Duodenal mucosa (tissue), 2 donors: ENCODE results near the gene ARIH2.

Experiments used
- H3K27ac ChIP-seq: one replicate; pipeline ENCODE4 v1.7.0; 2013; ENCODE audit warnings: low read depth, low read length
- H3K27me3 ChIP-seq, 2 donors: one replicate each; pipeline ENCODE4 v1.7.0; 2013; ENCODE audit warnings: low read length in 2 of 2, control low read depth in 1 of 2; ENCODE audit not compliant: insufficient read depth in 2 of 2, control insufficient read depth in 1 of 2
- H3K36me3 ChIP-seq, 2 donors: one replicate each; pipeline ENCODE4 v1.7.0; 2013; ENCODE audit warnings: low read length in 2 of 2, control low read depth in 1 of 2; ENCODE audit not compliant: insufficient read depth in 2 of 2, control insufficient read depth in 1 of 2
- H3K4me1 ChIP-seq, 2 donors: one replicate each; pipeline ENCODE4 v1.7.0; 2013; ENCODE audit warnings: low read length in 2 of 2, control low read depth in 1 of 2; ENCODE audit not compliant: insufficient read depth in 2 of 2, control insufficient read depth in 1 of 2
- H3K4me3 ChIP-seq, 2 donors: one replicate each; pipeline ENCODE4 v1.7.0; 2013; ENCODE audit warnings: low read length in 2 of 2, low read depth in 1 of 2
- H3K9ac ChIP-seq, 2 donors: one replicate each; pipeline ENCODE4 v1.7.0; 2013; ENCODE audit warnings: low read length in 2 of 2, low read depth in 1 of 2
- H3K9me3 ChIP-seq, 2 donors: one replicate each; pipeline ENCODE4 v1.7.0; 2013; ENCODE audit warnings: low read length in 2 of 2, control low read depth in 1 of 2; ENCODE audit not compliant: control insufficient read depth in 1 of 2

Gene ARIH2

GRCh38 chr3:48989126-48989795, 70.6 kb downstream of the ARIH2 start:
- peak overlapping the region; percentile 83 for H3K27ac ChIP-seq
- no peaks in the 10 kb centered on the region for H3K9me3 ChIP-seq
- peaks cover 6 to 24% of the 10 kb centered on the region in 2 donors for H3K36me3 ChIP-seq
- H3K4me1 ChIP-seq = peaks cover 14 to 23% of the 10 kb centered on the region in 2 donors
- H3K27me3 ChIP-seq = no peaks in the 10 kb centered on the region
- peak overlapping the region; percentile 90 to 91 for H3K4me3 ChIP-seq
- H3K9ac ChIP-seq = peak overlapping the region; percentile 69 to 74

GRCh38 chr3:48989796-48990635, 71.4 kb downstream of the ARIH2 start, which contains the start of gene P4HTM:
Gene P4HTM (plus strand): TSS chr3:48990241. CDS start chr3:48990257, 16 bp downstream.
- H3K4me3 ChIP-seq = peak within 1 kb of the TSS; percentile 90 to 91
- H3K27me3 ChIP-seq = no peaks in the 10 kb centered on the region
- H3K36me3 ChIP-seq = peaks cover 0 to 18% of the 10 kb centered on the region in 2 donors
- H3K9me3 ChIP-seq = no peaks in the 10 kb centered on the region
- peaks cover 14 to 23% of the 10 kb centered on the region in 2 donors for H3K4me1 ChIP-seq
- H3K27ac ChIP-seq = peak within 1 kb of the TSS; percentile 83
- peak within 1 kb of the TSS; percentile 69 to 74 for H3K9ac ChIP-seq

DNA sequence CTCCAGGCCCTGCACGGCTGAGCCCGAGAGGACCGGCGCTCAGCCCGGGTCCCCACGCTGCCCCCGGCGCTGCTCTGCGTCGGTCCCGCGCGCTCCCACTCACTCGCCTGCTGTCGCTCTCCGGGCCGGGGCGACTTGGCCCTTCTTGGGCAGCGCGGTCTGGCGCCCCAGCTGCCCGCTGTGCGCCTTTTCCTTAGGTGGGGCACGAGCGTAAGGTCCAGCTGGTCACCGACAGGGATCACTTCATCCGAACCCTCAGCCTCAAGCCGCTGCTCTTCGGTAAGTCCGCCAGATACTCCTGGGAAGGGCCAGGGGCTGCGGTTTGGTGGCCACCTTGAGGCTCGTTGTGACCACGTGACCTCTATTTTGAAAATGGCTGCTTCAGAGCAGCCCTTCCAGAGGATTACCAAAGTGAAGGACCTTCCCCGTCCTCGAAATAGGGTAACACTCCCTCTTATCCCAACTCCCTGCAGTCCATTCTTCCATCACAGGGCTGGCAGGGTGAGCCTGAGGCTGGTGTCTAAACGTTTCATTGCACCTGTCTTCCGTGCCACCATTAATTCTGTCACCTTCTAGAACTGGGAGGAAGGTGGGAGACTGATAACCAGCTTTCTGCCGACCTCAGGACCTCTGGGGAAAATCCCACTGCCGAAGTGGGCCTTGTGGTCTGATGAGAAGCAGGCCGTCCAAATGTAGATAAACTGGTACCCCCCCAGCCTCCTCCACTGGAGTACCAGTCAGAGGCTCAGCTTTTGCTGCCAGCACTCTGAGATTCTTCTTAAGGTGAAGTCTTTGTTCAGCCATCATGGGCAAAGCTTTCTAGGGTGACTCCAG, 72.2 kb downstream of the ARIH2 start:
- H3K9ac ChIP-seq = peak overlapping the region; percentile 68 to 74
- H3K27me3 ChIP-seq = no peaks in the 10 kb centered on the region
- peaks cover 14 to 23% of the 10 kb centered on the region in 2 donors for H3K4me1 ChIP-seq
- peaks cover 0 to 13% of the 10 kb centered on the region in 2 donors for H3K36me3 ChIP-seq
- peak overlapping the region; percentile 83 for H3K27ac ChIP-seq
- H3K4me3 ChIP-seq = peak overlapping the region; percentile 90 to 91
- no peaks in the 10 kb centered on the region for H3K9me3 ChIP-seq

DNA sequence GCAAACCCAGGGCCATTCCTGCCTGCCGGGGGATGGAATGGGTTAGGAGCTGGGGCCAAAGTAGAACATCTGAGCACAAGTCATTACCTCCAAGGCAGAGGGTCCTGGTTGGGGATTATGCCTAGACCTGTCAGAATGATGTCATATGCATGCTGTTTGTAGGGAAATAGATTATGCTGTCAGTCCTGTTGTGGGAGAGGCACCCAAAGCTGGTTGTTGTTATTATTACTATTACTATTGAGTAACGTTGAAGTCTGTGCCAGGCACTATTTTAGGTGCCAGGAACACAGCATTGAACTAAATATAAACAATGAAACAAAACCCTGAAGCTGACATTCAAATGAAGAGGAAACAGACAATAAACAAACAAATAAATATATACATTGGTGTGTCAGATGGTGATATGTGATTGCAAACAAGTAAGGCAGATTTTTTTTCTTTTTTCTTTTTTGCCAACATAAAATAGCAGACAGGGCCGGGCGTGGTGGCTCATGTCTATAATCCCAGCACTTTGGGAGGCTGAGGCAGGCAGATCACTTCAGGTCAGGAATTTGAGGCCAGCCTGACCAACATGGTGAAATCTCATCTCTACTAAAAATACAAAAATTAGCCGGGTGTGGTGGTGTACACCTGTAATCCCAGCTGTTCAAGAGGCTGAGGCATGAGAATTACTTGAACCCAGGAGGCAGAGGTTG, 73.4 kb downstream of the ARIH2 start:
- Histone ChIP-seq H3K4me3 (peak overlapping the region; percentile 90 to 91), H3K27ac (no peak overlapping the region), H3K9me3 (no peaks in the 10 kb centered on the region), H3K36me3 (peaks cover 5 to 14% of the 10 kb centered on the region in 2 donors), H3K9ac (peak overlapping the region; percentile 68 to 74), H3K4me1 (peaks cover 14 to 23% of the 10 kb centered on the region in 2 donors), H3K27me3 (no peaks in the 10 kb centered on the region)

- H3K36me3 ChIP-seq = peaks cover 8 to 18% of the 10 kb centered on the region in 2 donors
- H3K27ac ChIP-seq = no peak overlapping the region
- no peaks in the 10 kb centered on the region for H3K9me3 ChIP-seq
- H3K4me1 ChIP-seq = peaks cover 14 to 23% of the 10 kb centered on the region in 2 donors
- H3K9ac ChIP-seq = no peak overlapping the region
- no peaks in the 10 kb centered on the region for H3K27me3 ChIP-seq
- no peak overlapping the region for H3K4me3 ChIP-seq
Observed at GRCh38 chr3:48993834-48994233, 75.2 kb downstream of the ARIH2 start.

- Histone ChIP-seq H3K9ac (no peak overlapping the region), H3K9me3 (no peaks in the 10 kb centered on the region), H3K27me3 (no peaks in the 10 kb centered on the region), H3K36me3 (peaks cover 8 to 18% of the 10 kb centered on the region in 2 donors), H3K4me1 (peaks cover 3 to 4% of the 10 kb centered on the region in 2 donors), H3K4me3 (no peak overlapping the region), H3K27ac (no peak overlapping the region)
Observed at GRCh38 chr3:48996640-48997039, 78.0 kb downstream of the ARIH2 start.

DNA sequence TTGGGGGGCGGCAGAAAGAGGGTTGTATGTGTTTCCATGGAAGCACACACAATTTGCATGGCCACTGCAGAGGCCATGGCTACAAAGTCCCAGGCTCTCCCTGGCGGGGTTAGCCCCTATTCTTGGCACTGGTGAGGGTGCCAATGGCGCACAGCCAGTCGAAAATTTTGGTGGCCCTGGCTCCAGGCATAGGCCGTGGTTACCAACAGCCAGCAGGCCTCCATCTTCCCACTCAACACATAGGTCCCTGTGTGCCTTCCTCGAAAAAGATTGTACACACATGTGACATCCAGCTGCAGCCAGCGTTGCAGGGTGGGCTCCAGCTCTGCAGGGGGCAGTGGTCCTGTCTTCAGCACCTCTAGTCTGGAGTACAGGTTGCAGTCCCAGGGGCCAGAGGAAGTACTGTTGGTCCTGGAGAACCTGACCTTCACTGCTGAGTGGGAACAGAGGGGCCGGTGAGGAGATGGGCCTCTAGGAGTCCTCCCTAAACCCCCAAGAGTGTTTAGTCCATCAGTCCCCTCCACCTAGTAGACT, 78.5 kb downstream of the ARIH2 start:
- H3K4me3 ChIP-seq = no peak overlapping the region
- no peak overlapping the region for H3K27ac ChIP-seq
- peaks cover 8 to 23% of the 10 kb centered on the region in 2 donors for H3K36me3 ChIP-seq
- H3K27me3 ChIP-seq = no peaks in the 10 kb centered on the region
- no peaks in the 10 kb centered on the region for H3K9me3 ChIP-seq
- no peaks in the 10 kb centered on the region for H3K4me1 ChIP-seq
- no peak overlapping the region for H3K9ac ChIP-seq

DNA sequence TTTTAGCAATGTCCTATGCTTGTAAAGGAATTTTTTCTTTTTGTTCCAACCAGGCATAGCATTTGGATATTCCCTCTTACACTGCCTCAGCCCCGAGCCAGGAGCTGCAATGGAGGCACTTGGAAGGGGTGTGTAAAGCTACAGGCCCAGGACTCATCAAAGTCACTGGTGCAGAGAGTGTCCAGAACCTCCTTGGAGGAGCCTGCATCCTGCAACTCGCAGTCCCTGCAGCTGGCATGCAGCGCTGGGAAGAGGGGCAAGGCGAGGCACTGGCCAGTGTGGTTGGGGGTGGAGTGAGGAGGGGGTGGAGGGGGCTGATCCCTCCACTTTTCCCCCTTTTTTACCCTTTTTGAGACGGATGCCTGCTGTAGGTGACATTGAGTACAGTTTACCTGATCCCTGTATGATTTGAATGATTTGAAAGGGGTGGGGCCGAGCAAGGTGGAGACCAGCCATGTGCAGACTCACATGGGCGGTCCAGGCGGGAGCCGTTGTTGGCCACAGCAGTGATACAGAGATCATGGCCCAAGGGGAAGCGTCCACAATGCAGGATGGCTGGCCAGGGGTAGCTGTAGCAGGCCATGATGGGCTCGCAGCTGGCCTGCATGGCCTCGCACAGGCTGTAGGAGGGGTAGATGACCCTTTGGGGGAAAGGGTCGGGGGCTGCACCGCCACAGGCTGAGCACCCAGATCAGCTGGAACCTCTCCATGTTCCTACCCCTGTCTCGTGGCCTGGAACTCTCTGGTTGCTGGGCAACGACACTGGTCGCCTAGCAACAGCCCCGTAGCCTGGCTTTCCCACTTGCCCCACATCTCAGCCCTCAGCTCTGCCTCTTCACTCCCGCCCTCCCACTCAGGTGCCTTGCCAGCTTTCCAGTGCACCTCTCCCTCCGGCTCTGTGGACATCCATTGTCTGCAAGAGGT, 79.3 kb downstream of the ARIH2 start:
- H3K9ac ChIP-seq = no peak overlapping the region

More for the DNA sequence above, 79.3 kb downstream of the ARIH2 start:
- Histone ChIP-seq H3K27me3 (no peaks in the 10 kb centered on the region), H3K4me1 (no peaks in the 10 kb centered on the region), H3K36me3 (peaks cover 8 to 27% of the 10 kb centered on the region in 2 donors), H3K4me3 (no peak overlapping the region), H3K27ac (no peak overlapping the region), H3K9me3 (no peaks in the 10 kb centered on the region)
